ENCODE data around the gene ATG13. TPM values are rescaled to one million over a fixed set of nuclear protein-coding genes. Genes with fewer than 3 reads are reported as not detected.

The ATG13 gene
- total RNA-seq, 2 experiments from 2014 or later: 46.4 to 53.2 TPM

DNA sequence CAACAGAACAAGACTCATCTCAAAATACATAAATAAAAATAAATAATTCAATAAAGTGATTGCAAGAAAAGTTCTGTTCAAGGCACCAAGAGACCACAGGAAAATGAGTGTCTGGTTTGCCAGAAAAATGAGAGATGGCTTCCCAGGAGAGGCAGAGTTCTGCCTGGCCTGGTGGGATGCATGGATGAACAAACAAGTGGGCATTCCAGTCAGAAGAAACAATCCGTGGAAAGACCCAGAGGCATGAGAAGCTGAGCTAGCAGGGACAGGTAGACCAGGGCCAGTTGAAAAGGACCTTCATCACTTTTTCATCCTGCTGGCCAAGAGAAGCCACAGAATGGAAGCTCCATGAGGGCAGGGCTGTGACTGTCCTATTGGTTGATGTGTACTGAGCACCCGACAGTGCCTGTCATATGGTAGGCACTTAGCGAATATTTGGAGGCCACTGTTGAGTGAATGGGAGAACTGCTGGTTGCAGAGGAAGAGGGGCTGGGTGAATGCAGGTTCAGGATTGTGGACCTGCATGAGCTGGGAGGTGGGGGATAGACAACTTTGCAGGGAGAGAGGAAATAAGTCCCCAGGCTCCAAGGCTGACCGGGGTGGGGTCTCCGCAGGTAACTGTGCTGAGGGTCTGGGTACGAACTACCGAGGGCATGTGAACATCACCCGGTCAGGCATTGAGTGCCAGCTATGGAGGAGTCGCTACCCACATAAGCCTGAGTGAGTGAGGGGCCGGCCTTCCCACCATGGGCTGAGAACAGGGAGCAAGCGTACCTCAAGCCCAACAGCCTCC lies 105.4 kb downstream of the ATG13 start:
- H3K4me2 ChIP-seq (ENCODE audit: low read length): no peak overlapping the region
- CTCF ChIA-PET (ENCODE audit: unreplicated experiment): no interaction called here
- intact Hi-C loops (cut with micrococcal nuclease; ENCODE audit: unreplicated experiment): no loop called here

GRCh38 chr11:46723359-46723680 lies 106.0 kb downstream of the ATG13 start:
- POLR2A ChIA-PET: no interaction called here
- no peak overlapping the region for H2AFZ ChIP-seq (ENCODE audit: low read length)
- H3K4me3 ChIP-seq (ENCODE audit: low read depth, low read length, poor library complexity, severe bottlenecking): no peak overlapping the region
- intact Hi-C loops (cut with micrococcal nuclease; ENCODE audit: unreplicated experiment): no loop called here
- DNase-seq (ENCODE audit: low spot score): no peak
- no peaks in the 10 kb centered on the region for H3K36me3 ChIP-seq (ENCODE audit: insufficient read depth, low read length)
- no peak overlapping the region for H3K27ac ChIP-seq (ENCODE audit: low read depth, low read length, poor library complexity, severe bottlenecking)
- no peaks in the 10 kb centered on the region for H3K9me3 ChIP-seq (ENCODE audit: low read length)
- CTCF ChIA-PET (ENCODE audit: unreplicated experiment): no interaction called here
- no peaks in the 10 kb centered on the region for H4K20me1 ChIP-seq (ENCODE audit: insufficient read depth, low read length)
- TF ChIP-seq, protein P1, sequence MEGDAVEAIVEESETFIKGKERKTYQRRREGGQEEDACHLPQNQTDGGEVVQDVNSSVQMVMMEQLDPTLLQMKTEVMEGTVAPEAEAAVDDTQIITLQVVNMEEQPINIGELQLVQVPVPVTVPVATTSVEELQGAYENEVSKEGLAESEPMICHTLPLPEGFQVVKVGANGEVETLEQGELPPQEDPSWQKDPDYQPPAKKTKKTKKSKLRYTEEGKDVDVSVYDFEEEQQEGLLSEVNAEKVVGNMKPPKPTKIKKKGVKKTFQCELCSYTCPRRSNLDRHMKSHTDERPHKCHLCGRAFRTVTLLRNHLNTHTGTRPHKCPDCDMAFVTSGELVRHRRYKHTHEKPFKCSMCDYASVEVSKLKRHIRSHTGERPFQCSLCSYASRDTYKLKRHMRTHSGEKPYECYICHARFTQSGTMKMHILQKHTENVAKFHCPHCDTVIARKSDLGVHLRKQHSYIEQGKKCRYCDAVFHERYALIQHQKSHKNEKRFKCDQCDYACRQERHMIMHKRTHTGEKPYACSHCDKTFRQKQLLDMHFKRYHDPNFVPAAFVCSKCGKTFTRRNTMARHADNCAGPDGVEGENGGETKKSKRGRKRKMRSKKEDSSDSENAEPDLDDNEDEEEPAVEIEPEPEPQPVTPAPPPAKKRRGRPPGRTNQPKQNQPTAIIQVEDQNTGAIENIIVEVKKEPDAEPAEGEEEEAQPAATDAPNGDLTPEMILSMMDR (conservative IDR thresholded peaks at IDR 0.05; ENCODE audit: low read length): no peak
- TF ChIP-seq EZH2phosphoT487 (IDR thresholded peaks at IDR 0.05; ENCODE audit: borderline replicate concordance, low read depth, low read length): no peak
- no peak overlapping the region for H3K4me2 ChIP-seq (ENCODE audit: low read length)
- BruUV-seq (replicated peaks): no TSS peak
- no peaks in the 10 kb centered on the region for H3K79me2 ChIP-seq (ENCODE audit: insufficient read depth, low read depth, low read length)
- H3K9me2 ChIP-seq (ENCODE audit: insufficient read depth, low read length): no peaks in the 10 kb centered on the region
- peaks cover 13% of the 10 kb centered on the region for H3K4me1 ChIP-seq (ENCODE audit: insufficient read depth, low read length, poor library complexity, severe bottlenecking)

More for the DNA sequence above, 105.4 kb downstream of the ATG13 start:
- H3K79me2 ChIP-seq (ENCODE audit: insufficient read depth, low read depth, low read length): no peaks in the 10 kb centered on the region
- peaks cover 17% of the 10 kb centered on the region for H3K4me1 ChIP-seq (ENCODE audit: insufficient read depth, low read length, poor library complexity, severe bottlenecking)
- no peaks in the 10 kb centered on the region for H3K36me3 ChIP-seq (ENCODE audit: insufficient read depth, low read length)
- no TSS peak for BruUV-seq (replicated peaks)
- H2AFZ ChIP-seq (ENCODE audit: low read length): no peak overlapping the region
- no peaks in the 10 kb centered on the region for H3K9me3 ChIP-seq (ENCODE audit: low read length)
- no peak for DNase-seq (ENCODE audit: low spot score)
- H3K9me2 ChIP-seq (ENCODE audit: insufficient read depth, low read length): no peaks in the 10 kb centered on the region
- H4K20me1 ChIP-seq (ENCODE audit: insufficient read depth, low read length): no peaks in the 10 kb centered on the region
- POLR2A ChIA-PET: interaction anchor here (0.7 kb wide), 1 partner anchor 42 kb away, joined by 3 read pairs; no protein-coding TSS in a partner anchor
- H3K27ac ChIP-seq (ENCODE audit: low read depth, low read length, poor library complexity, severe bottlenecking): no peak overlapping the region
- no peak overlapping the region for H3K4me3 ChIP-seq (ENCODE audit: low read depth, low read length, poor library complexity, severe bottlenecking)
- TF ChIP-seq EZH2phosphoT487 (IDR thresholded peaks at IDR 0.05; ENCODE audit: borderline replicate concordance, low read depth, low read length): no peak

DNA sequence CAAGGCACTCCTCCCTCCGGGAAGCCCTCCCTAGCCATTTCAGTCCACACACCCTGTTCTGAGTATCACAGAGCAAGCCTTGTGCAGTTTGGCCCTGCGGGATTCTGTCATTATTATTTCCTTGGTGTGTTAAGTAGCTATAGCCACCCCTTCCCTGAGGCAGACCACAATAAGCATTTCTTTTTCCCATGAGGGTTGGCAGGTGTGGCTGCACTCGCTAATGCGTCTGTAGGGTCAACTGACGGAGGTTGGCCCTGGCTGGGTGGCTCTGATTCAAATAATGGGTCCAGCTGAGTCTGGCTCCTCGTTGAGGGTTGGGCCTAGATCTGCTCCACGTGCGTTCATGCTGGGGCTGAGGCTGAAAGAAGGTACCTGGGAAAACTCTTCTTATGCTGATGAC lies 106.7 kb downstream of the ATG13 start:
- H3K9me3 ChIP-seq (ENCODE audit: low read length): no peaks in the 10 kb centered on the region
- H3K4me2 ChIP-seq (ENCODE audit: low read length): no peak overlapping the region
- POLR2A ChIA-PET: no interaction called here
- no TSS peak for BruUV-seq (replicated peaks)
- H4K20me1 ChIP-seq (ENCODE audit: insufficient read depth, low read length): no peaks in the 10 kb centered on the region
- H3K9me2 ChIP-seq (ENCODE audit: insufficient read depth, low read length): no peaks in the 10 kb centered on the region
- DNase-seq (ENCODE audit: low spot score): peak; percentile 66
- H3K36me3 ChIP-seq (ENCODE audit: insufficient read depth, low read length): no peaks in the 10 kb centered on the region
- no peak overlapping the region for H3K27ac ChIP-seq (ENCODE audit: low read depth, low read length, poor library complexity, severe bottlenecking)
- TF ChIP-seq, protein P1 (conservative IDR thresholded peaks at IDR 0.05; ENCODE audit: low read length): no peak
- TF ChIP-seq EZH2phosphoT487 (IDR thresholded peaks at IDR 0.05; ENCODE audit: borderline replicate concordance, low read depth, low read length): no peak
- H3K4me3 ChIP-seq (ENCODE audit: low read depth, low read length, poor library complexity, severe bottlenecking): no peak overlapping the region
- intact Hi-C loops (cut with micrococcal nuclease; ENCODE audit: unreplicated experiment): no loop called here
- CTCF ChIA-PET (ENCODE audit: unreplicated experiment): no interaction called here
- peak overlapping the region; percentile 64 for H2AFZ ChIP-seq (ENCODE audit: low read length)
- H3K79me2 ChIP-seq (ENCODE audit: insufficient read depth, low read depth, low read length): no peaks in the 10 kb centered on the region
- H3K4me1 ChIP-seq (ENCODE audit: insufficient read depth, low read length, poor library complexity, severe bottlenecking): peaks cover 9% of the 10 kb centered on the region

Other genes starting within 250 kb of the ATG13 start
- gene MDK, start 235.9 kb upstream of the ATG13 start, total RNA-seq (2014; rRNA removed; shearing (Covaris generic)): 4.1 and 5.1 TPM in 2 replicates
- gene MDK, start 235.9 kb upstream of the ATG13 start, total RNA-seq (2022): 5.4 and 6.2 TPM in 2 replicates
- 0.09 TPM in 1 of 2 replicates, not detected in the other for gene CHRM4, start 225.8 kb upstream of the ATG13 start, total RNA-seq (2014; rRNA removed; shearing (Covaris generic))
- gene CHRM4, start 225.8 kb upstream of the ATG13 start, total RNA-seq (2022): 0.24 TPM in 1 of 2 replicates, not detected in the other
- gene AMBRA1, start 23.5 kb upstream of the ATG13 start, total RNA-seq (2014; rRNA removed; shearing (Covaris generic)): 21.8 and 24.6 TPM in 2 replicates
- 30.7 and 35.2 TPM in 2 replicates for gene AMBRA1, start 23.5 kb upstream of the ATG13 start, total RNA-seq (2022)
- gene HARBI1, start 326 bp upstream of the ATG13 start, total RNA-seq (2014; rRNA removed; shearing (Covaris generic)): 4.8 and 5.2 TPM in 2 replicates
- 7.1 and 8.4 TPM in 2 replicates for gene HARBI1, start 326 bp upstream of the ATG13 start, total RNA-seq (2022)
- 14.1 and 16.3 TPM in 2 replicates for gene ARHGAP1, start 83.1 kb downstream of the ATG13 start, total RNA-seq (2014; rRNA removed; shearing (Covaris generic))
- gene ARHGAP1, start 83.1 kb downstream of the ATG13 start, total RNA-seq (2022): 42.6 and 43.3 TPM in 2 replicates
- 7.2 and 15.2 TPM in 2 replicates for gene ZNF408, start 83.5 kb downstream of the ATG13 start, total RNA-seq (2014; rRNA removed; shearing (Covaris generic))
- 13.8 and 15.7 TPM in 2 replicates for gene ZNF408, start 83.5 kb downstream of the ATG13 start, total RNA-seq (2022)
- gene F2, start 101.7 kb downstream of the ATG13 start, total RNA-seq (2014; rRNA removed; shearing (Covaris generic)): not detected in 2 replicates
- 0.48 TPM in 1 of 2 replicates, not detected in the other for gene F2, start 101.7 kb downstream of the ATG13 start, total RNA-seq (2022)
- 146 and 161 TPM in 2 replicates for gene CKAP5, start 228.7 kb downstream of the ATG13 start, total RNA-seq (2014; rRNA removed; shearing (Covaris generic))
- 243 and 275 TPM in 2 replicates for gene CKAP5, start 228.7 kb downstream of the ATG13 start, total RNA-seq (2022)